Endothelial cell of umbilical vein (primary cell): Measurements from ENCODE around the gene FBXO38. TPM values are rescaled to one million over a fixed set of nuclear protein-coding genes. Genes with fewer than 3 reads are reported as not detected.

Experiments
- BruUV-seq: library from RNA; stranded (reverse); fragments of 400-500 nt; replicated peaks from 2 replicates; lab custom pipeline; 2021; lab: Mats Ljungman, UMichigan
- CTCF ChIA-PET: fragments of 300-600, 350-600 bp; sonication (Branson Sonifier 250); formaldehyde crosslinking; loops from one replicate; lab custom pipeline; 2021; ENCODE audit warnings: antibody characterized with exemption, inconsistent platforms; lab: Charles Lee
- POLR2A ChIA-PET: fragments of 300-600, 350-600 bp; sonication (Branson Sonifier 250); formaldehyde crosslinking; loops from one replicate; lab custom pipeline; 2021; ENCODE audit warnings: antibody characterized with exemption, inconsistent platforms; lab: Charles Lee
- DNase-seq: peaks from one replicate; pipeline ENCODE4 v3.0.0-alpha.2; 2011; ENCODE audit warnings: low read depth, low spot score
- FAIRE-seq: peaks from 2 replicates; lab custom pipeline; 2011; peaks lifted over from hg19 to GRCh38; lab: Jason Lieb, UNC
- H2AFZ ChIP-seq: 2 replicates; pipeline ENCODE4 v1.6.0; 2012; ENCODE audit warnings: low read depth, low read length, control low read depth, inconsistent platforms
- H3K27ac ChIP-seq: 2 replicates; pipeline ENCODE4 v1.5.1; 2011; ENCODE audit warnings: low read depth, mild to moderate bottlenecking, control low read depth, low read length, moderate library complexity; ENCODE audit not compliant: insufficient read depth
- H3K27me3 ChIP-seq, 2 experiments: 2 replicates each; pipeline versions ENCODE4 v1.6.0 to v1.6.1; 2011; ENCODE audit warnings: low read length in 2 of 2, mixed read lengths in 1 of 2; ENCODE audit not compliant: control insufficient read depth in 2 of 2, insufficient read depth in 2 of 2
- H3K36me3 ChIP-seq, 2 experiments: 2 replicates in 1 of 2; 3 replicates in 1 of 2; pipeline ENCODE4 v1.5.1; 2011; ENCODE audit warnings: low read length in 2 of 2, mild to moderate bottlenecking in 1 of 2, moderate library complexity in 1 of 2; ENCODE audit not compliant: control insufficient read depth in 2 of 2, insufficient read depth in 2 of 2; ENCODE audit errors: extremely low read depth in 1 of 2
- H3K4me1 ChIP-seq: 3 replicates; pipeline ENCODE4 v1.5.1; 2011; ENCODE audit warnings: mild to moderate bottlenecking, low read length; ENCODE audit not compliant: control insufficient read depth, insufficient read depth; ENCODE audit errors: extremely low read depth
- H3K4me2 ChIP-seq: 2 replicates; pipeline ENCODE4 v1.6.1; 2011; ENCODE audit warnings: low read length, control low read depth, mixed read lengths; ENCODE audit not compliant: insufficient read depth
- H3K4me3 ChIP-seq, 3 experiments: fragments of 200-600 bp in 1 of 3; sonication (generic), shearing (Covaris generic) in 1 of 3; replicated peaks in 1 of 3; 2 replicates each; pipeline ENCODE4 v1.5.1; 2011 to 2016; ENCODE audit warnings: control low read depth in 3 of 3, low read length in 3 of 3, mild to moderate bottlenecking in 2 of 3, inconsistent platforms in 1 of 3, low read depth in 1 of 3, moderate library complexity in 1 of 3; ENCODE audit not compliant: insufficient read depth in 1 of 3
- H3K79me2 ChIP-seq: 2 replicates; pipeline ENCODE4 v1.6.0; 2012; ENCODE audit warnings: low read length, inconsistent platforms; ENCODE audit not compliant: control insufficient read depth, insufficient read depth
- H3K9ac ChIP-seq: replicated peaks from 2 replicates; pipeline ENCODE3; 2011; ENCODE audit warnings: low read length, control low read depth; ENCODE audit not compliant: insufficient read depth; ENCODE audit errors: extremely low read depth
- H3K9me1 ChIP-seq: replicated peaks from 3 replicates; pipeline ENCODE4 v1.6.0; 2011; ENCODE audit warnings: mild to moderate bottlenecking, low read length; ENCODE audit not compliant: control insufficient read depth, insufficient read depth; ENCODE audit errors: extremely low read depth
- H3K9me3 ChIP-seq: replicated peaks from 2 replicates; pipeline ENCODE4 v1.5.1; 2012; ENCODE audit warnings: low read length, inconsistent platforms; ENCODE audit not compliant: control insufficient read depth, insufficient read depth
- H4K20me1 ChIP-seq: replicated peaks from 2 replicates; pipeline ENCODE3; 2011; ENCODE audit warnings: mild to moderate bottlenecking, low read length; ENCODE audit not compliant: control insufficient read depth, insufficient read depth; ENCODE audit errors: extremely low read depth
- EZH2 ChIP-seq: IDR thresholded peaks from 2 replicates; pipeline ENCODE4 v1.6.1; 2012; ENCODE audit warnings: borderline replicate concordance, low read depth, mild to moderate bottlenecking, moderate library complexity, low read length, inconsistent platforms; ENCODE audit not compliant: severe bottlenecking
- FOS ChIP-seq: IDR thresholded peaks from 2 replicates; pipeline ENCODE4 v1.6.1; 2011; ENCODE audit warnings: mild to moderate bottlenecking, low read length, moderate library complexity, borderline replicate concordance; ENCODE audit not compliant: insufficient read depth
- GATA2 ChIP-seq: IDR thresholded peaks from 2 replicates; pipeline ENCODE4 v1.7.0; 2011; ENCODE audit warnings: low read depth, mild to moderate bottlenecking, moderate library complexity, mixed read lengths, low read length; ENCODE audit not compliant: insufficient read length, insufficient read depth
- JUN ChIP-seq: IDR thresholded peaks from 2 replicates; pipeline ENCODE4 v1.6.1; 2011; ENCODE audit warnings: borderline replicate concordance, low read depth; ENCODE audit not compliant: insufficient read length, insufficient read depth
- MYC ChIP-seq: IDR thresholded peaks from one replicate; pipeline ENCODE4 v1.6.1; 2011; ENCODE audit warnings: mild to moderate bottlenecking, low read depth, low read length
- POLR2A ChIP-seq: IDR thresholded peaks from 2 replicates; pipeline ENCODE4 v1.6.1; 2012; ENCODE audit warnings: low read depth, mild to moderate bottlenecking, control low read depth, low read length
- POLR2AphosphoS5 ChIP-seq: IDR thresholded peaks from 2 replicates; pipeline ENCODE4 v1.6.1; 2012; ENCODE audit warnings: low read depth, mild to moderate bottlenecking, control low read depth, low read length, moderate library complexity; ENCODE audit not compliant: insufficient read depth
- dilution Hi-C: fragments of 300-500 bp; cut with MboI; formaldehyde crosslinking; loops from one replicate; pipeline ENCODE4 v1.15.0; 2019; ENCODE audit warnings: low sequenced_read_pairs; ENCODE audit not compliant: extremely low pct_ligation_motif_present
- intact Hi-C: fragments of 100-400 bp; cut with micrococcal nuclease; formaldehyde crosslinking; loops from one replicate; pipeline ENCODE4 v1.10.0; 2022
- polyA plus RNA-seq, 4 experiments: library from polyadenylated mRNA; depleted of rRNA in 3 of 4; stranded (reverse) in 3 of 4; unstranded in 1 of 4; fragments of >200 nt; gene quantifications; 2 replicates each; pipeline versions ENCODE4 v1.2.1 to v1.2.3, GENCODE V29; 2011 to 2012; ENCODE audit warnings: missing spikeins in 1 of 4
- total RNA-seq: library from RNA; stranded (reverse); gene quantifications from 2 replicates; pipeline ENCODE4 v1.2.3, GENCODE V29; 2021
- TF ChIP-seq, protein P1 (sequence below), 2 donors: IDR thresholded peaks; 1 replicate in 1 of 2; 2 replicates in 1 of 2; pipeline ENCODE4 v1.5.1; 2011; ENCODE audit warnings: low read length in 2 of 2, mild to moderate bottlenecking in 2 of 2, moderate library complexity in 2 of 2, control low read depth in 1 of 2, inconsistent platforms in 1 of 2, low read depth in 1 of 2; ENCODE audit not compliant: insufficient read depth in 1 of 2; ENCODE audit errors: extremely low read depth in 1 of 2
- TF ChIP-seq, protein P2 (sequence below): IDR thresholded peaks from 2 replicates; pipeline ENCODE4 v1.6.1; 2011; ENCODE audit not compliant: insufficient read depth, insufficient read length

FBXO38 gene
- total and polyA plus RNA-seq, 2 donors (not counting 3 experiments of a cell fraction or from before 2014, with no cell fraction given): 18.6 to 65.6 TPM

DNA sequence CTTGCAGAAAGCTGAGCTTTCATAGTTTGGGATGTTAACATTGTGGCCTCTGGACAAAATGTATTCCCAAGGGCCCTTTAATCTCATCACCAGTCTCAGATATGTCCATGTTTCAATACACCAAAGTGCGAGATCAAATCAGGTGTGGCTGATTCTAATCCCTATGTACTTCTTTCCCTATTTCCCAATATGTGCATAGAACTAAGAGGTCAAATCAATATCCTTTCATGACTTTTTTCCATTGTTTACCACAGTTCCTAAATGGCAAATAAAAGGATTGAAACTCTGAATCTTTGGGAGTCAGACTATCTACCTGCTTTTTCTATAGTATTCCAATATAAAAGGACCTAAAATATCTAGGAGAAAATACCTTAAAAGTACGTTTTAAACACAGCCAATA is 105.0 kb downstream of the FBXO38 start:
- H3K9me3 ChIP-seq: no peaks in the 10 kb centered on the region
- no TSS peak for BruUV-seq
- no peaks in the 10 kb centered on the region for H3K79me2 ChIP-seq
- H3K4me2 ChIP-seq: no peak overlapping the region
- H3K9ac ChIP-seq: no peak overlapping the region
- intact Hi-C loops (no loop called here), dilution Hi-C loops (no loop called here)
- FAIRE-seq (no peak), DNase-seq (no peak)
- POLR2A ChIA-PET: no interaction called here
- H3K9me1 ChIP-seq: no peaks in the 10 kb centered on the region
- CTCF ChIA-PET: interaction anchor here (3.5 kb wide), 1 partner anchor 242 kb away, joined by 17 read pairs; no protein-coding TSS in a partner anchor
- no peak overlapping the region for H3K4me3 ChIP-seq
- H3K27me3 ChIP-seq: peaks cover 4 to 26% of the 10 kb centered on the region in 2 experiments
- no peak overlapping the region for H2AFZ ChIP-seq
- H3K27ac ChIP-seq: no peak overlapping the region
- no peak for TF ChIP-seq EZH2
- TF ChIP-seq MYC: no peak
- no peak for TF ChIP-seq POLR2AphosphoS5
- no peak for TF ChIP-seq JUN
- no peak for TF ChIP-seq POLR2A
- TF ChIP-seq FOS: no peak
- TF ChIP-seq, protein P1, sequence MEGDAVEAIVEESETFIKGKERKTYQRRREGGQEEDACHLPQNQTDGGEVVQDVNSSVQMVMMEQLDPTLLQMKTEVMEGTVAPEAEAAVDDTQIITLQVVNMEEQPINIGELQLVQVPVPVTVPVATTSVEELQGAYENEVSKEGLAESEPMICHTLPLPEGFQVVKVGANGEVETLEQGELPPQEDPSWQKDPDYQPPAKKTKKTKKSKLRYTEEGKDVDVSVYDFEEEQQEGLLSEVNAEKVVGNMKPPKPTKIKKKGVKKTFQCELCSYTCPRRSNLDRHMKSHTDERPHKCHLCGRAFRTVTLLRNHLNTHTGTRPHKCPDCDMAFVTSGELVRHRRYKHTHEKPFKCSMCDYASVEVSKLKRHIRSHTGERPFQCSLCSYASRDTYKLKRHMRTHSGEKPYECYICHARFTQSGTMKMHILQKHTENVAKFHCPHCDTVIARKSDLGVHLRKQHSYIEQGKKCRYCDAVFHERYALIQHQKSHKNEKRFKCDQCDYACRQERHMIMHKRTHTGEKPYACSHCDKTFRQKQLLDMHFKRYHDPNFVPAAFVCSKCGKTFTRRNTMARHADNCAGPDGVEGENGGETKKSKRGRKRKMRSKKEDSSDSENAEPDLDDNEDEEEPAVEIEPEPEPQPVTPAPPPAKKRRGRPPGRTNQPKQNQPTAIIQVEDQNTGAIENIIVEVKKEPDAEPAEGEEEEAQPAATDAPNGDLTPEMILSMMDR (IDR thresholded peaks at IDR 0.05; ENCODE audit: extremely low read depth in 1 of 2, insufficient read depth in 1 of 2, low read depth in 1 of 2, low read length in 2 of 2): no peak
- TF ChIP-seq GATA2: no peak
- TF ChIP-seq, protein P2, sequence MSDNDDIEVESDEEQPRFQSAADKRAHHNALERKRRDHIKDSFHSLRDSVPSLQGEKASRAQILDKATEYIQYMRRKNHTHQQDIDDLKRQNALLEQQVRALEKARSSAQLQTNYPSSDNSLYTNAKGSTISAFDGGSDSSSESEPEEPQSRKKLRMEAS: no peak
- no peaks in the 10 kb centered on the region for H4K20me1 ChIP-seq
- no peaks in the 10 kb centered on the region for H3K4me1 ChIP-seq
- H3K36me3 ChIP-seq: no peaks in the 10 kb centered on the region
